HCT116 (cell line): ENCODE results near the gene AGBL1. TPM values are rescaled to one million over a fixed set of nuclear protein-coding genes. Genes with fewer than 3 reads are reported as not detected.

Experiments used
- ATAC-seq: fragments of 200-7000 bp; cut with Tn5 transposase; 2 replicates; pipeline ENCODE4 v1.9.1; 2020; ENCODE audit warnings: mild to moderate bottlenecking, moderate library complexity
- BruUV-seq: library from RNA; stranded (reverse); fragments of 400-500 nt; replicated peaks from 2 replicates; lab custom pipeline; 2021; lab: Mats Ljungman, UMichigan
- CTCF ChIA-PET: fragments of 300-600 bp; sonication (Branson Sonifier 250); formaldehyde crosslinking; loops from one replicate; lab custom pipeline; 2021; ENCODE audit warnings: antibody characterized with exemption; lab: Charles Lee
- POLR2A ChIA-PET: fragments of 300-600, 350-600 bp; sonication (Branson Sonifier 250); formaldehyde crosslinking; loops from one replicate; lab custom pipeline; 2021; ENCODE audit warnings: antibody characterized with exemption; lab: Charles Lee
- RAD21 ChIA-PET, 2 experiments: fragments of 300-600 bp; sonication (Branson Sonifier 250); formaldehyde crosslinking; loops; one replicate each; lab custom pipeline; 2023; ENCODE audit warnings: low total read pairs in 2 of 2; ENCODE audit not compliant: uncharacterized antibody in 2 of 2, unreplicated experiment in 2 of 2, low non-redundant PET in 1 of 2; lab: Charles Lee
- DNase-seq: peaks from one replicate; pipeline ENCODE4 v3.0.0-alpha.2; 2010; ENCODE audit warnings: low read depth, low spot score
- H2AFZ ChIP-seq: fragments of 200-600 bp; shearing (Covaris generic), sonication (generic); 2 replicates; pipeline ENCODE4 v1.6.1; 2017; ENCODE audit warnings: low read depth, mixed run types, mixed read lengths, antibody characterized with exemption, low read length; ENCODE audit not compliant: poor library complexity, severe bottlenecking
- H3K27ac ChIP-seq: 2 replicates; pipeline ENCODE4 v1.5.1; 2012; ENCODE audit warnings: low read depth, low read length
- H3K27me3 ChIP-seq: fragments of 200-600 bp; sonication (generic); 2 replicates; pipeline ENCODE4 v1.6.1; 2016; ENCODE audit warnings: mixed run types, low read length, mixed read lengths; ENCODE audit not compliant: insufficient read depth
- H3K36me3 ChIP-seq, 2 experiments: fragments of 200-500 bp in 1 of 2; fragments of 200-600 bp in 1 of 2; sonication (Bioruptor generic) in 1 of 2; sonication (generic) in 1 of 2; 2 replicates each; pipeline versions ENCODE4 v1.5.1 to v1.6.1; 2014 to 2016; ENCODE audit warnings: low read length in 2 of 2, inconsistent platforms in 1 of 2, mixed read lengths in 1 of 2, mixed run types in 1 of 2; ENCODE audit not compliant: insufficient read depth in 2 of 2, control insufficient read depth in 1 of 2
- H3K4me1 ChIP-seq, 2 experiments: fragments of 200-600 bp in 1 of 2; sonication (generic) in 1 of 2; 2 replicates each; pipeline versions ENCODE4 v1.5.1 to v1.6.1; 2012 to 2017; ENCODE audit warnings: low read length in 2 of 2, inconsistent platforms in 1 of 2, mild to moderate bottlenecking in 1 of 2, mixed read lengths in 1 of 2, mixed run types in 1 of 2, moderate library complexity in 1 of 2; ENCODE audit not compliant: insufficient read depth in 2 of 2, control insufficient read depth in 1 of 2
- H3K4me2 ChIP-seq: fragments of 200-600 bp; sonication (generic); 2 replicates; pipeline ENCODE4 v1.6.1; 2017; ENCODE audit warnings: mixed run types, low read length, mixed read lengths
- H3K4me3 ChIP-seq, 2 experiments: fragments of 200-600 bp in 1 of 2; sonication (generic) in 1 of 2; replicated peaks in 1 of 2; 2 replicates each; pipeline ENCODE4 v1.5.1; 2011 to 2016; ENCODE audit warnings: low read length in 2 of 2, control low read depth in 1 of 2, low read depth in 1 of 2, mild to moderate bottlenecking in 1 of 2, mixed read lengths in 1 of 2, mixed run types in 1 of 2
- H3K79me2 ChIP-seq: fragments of 200-600 bp; sonication (generic); 2 replicates; pipeline ENCODE4 v1.6.1; 2017; ENCODE audit warnings: mild to moderate bottlenecking, mixed run types, low read length, moderate library complexity, mixed read lengths; ENCODE audit not compliant: insufficient read depth
- H3K9ac ChIP-seq: fragments of 200-600 bp; sonication (generic); 2 replicates; pipeline ENCODE4 v1.6.1; 2016; ENCODE audit warnings: low read length, mixed read lengths
- H3K9me2 ChIP-seq: fragments of 200-600 bp; sonication (generic), shearing (Covaris generic); 2 replicates; pipeline ENCODE4 v1.6.1; 2017; ENCODE audit warnings: mixed run types, mild to moderate bottlenecking, moderate library complexity; ENCODE audit not compliant: insufficient read depth
- H3K9me3 ChIP-seq, 2 experiments: fragments of 200-500 bp in 1 of 2; fragments of 200-600 bp in 1 of 2; sonication (Bioruptor generic) in 1 of 2; sonication (generic) in 1 of 2; 2 replicates each; pipeline ENCODE4 v1.6.1; 2014 to 2017; ENCODE audit warnings: low read length in 2 of 2, mixed read lengths in 2 of 2, inconsistent platforms in 1 of 2, low read depth in 1 of 2, mild to moderate bottlenecking in 1 of 2, mixed run types in 1 of 2, moderate library complexity in 1 of 2; ENCODE audit not compliant: control insufficient read depth in 1 of 2, insufficient read depth in 1 of 2
- H4K20me1 ChIP-seq: fragments of 200-600 bp; sonication (generic), shearing (Covaris generic); 2 replicates; pipeline ENCODE4 v1.6.1; 2017; ENCODE audit warnings: mixed run types, mild to moderate bottlenecking, moderate library complexity; ENCODE audit not compliant: insufficient read depth
- CBX3 ChIP-seq: IDR thresholded peaks from 2 replicates; pipeline ENCODE4 v1.6.1; 2012; ENCODE audit warnings: low read depth
- EGR1 ChIP-seq: IDR thresholded peaks from 2 replicates; pipeline ENCODE4 v1.6.1; 2012; ENCODE audit warnings: low read depth
- ELF1 ChIP-seq: IDR thresholded peaks from 2 replicates; pipeline ENCODE4 v1.6.1; 2012; ENCODE audit warnings: low read depth, borderline replicate concordance
- POLR2A ChIP-seq: IDR thresholded peaks from 2 replicates; pipeline ENCODE4 v1.7.0; 2011; ENCODE audit warnings: borderline replicate concordance; ENCODE audit not compliant: insufficient read depth, insufficient read length; ENCODE audit errors: extremely low read depth
- SP1 ChIP-seq: IDR thresholded peaks from 2 replicates; pipeline ENCODE4 v1.6.1; 2012; ENCODE audit warnings: low read depth
- SRF ChIP-seq: IDR thresholded peaks from 2 replicates; pipeline ENCODE4 v1.6.1; 2012; ENCODE audit warnings: low read depth
- ZNF274 ChIP-seq: fragments of 200-500 bp; sonication (Bioruptor generic); IDR thresholded peaks from 2 replicates; pipeline ENCODE4 v1.6.1; 2014; ENCODE audit warnings: mild to moderate bottlenecking, low read depth, low read length, inconsistent platforms
- intact Hi-C: fragments of 100-400 bp; cut with micrococcal nuclease; formaldehyde crosslinking; loops from 2 replicates; pipeline ENCODE4 v1.10.0; 2022
- total RNA-seq: library from RNA; stranded (reverse); gene quantifications from one replicate; pipeline ENCODE4 v1.2.1, GENCODE V29; 2021; ENCODE audit not compliant: unreplicated experiment
- TF ChIP-seq, protein P1 (sequence below), 3 experiments: fragments of 200-600 bp in 1 of 3; sonication (generic) in 1 of 3; IDR thresholded peaks in 2 of 3; conservative IDR thresholded peaks in 1 of 3; 2 replicates each; pipeline ENCODE4 v1.5.1; 2012 to 2017; ENCODE audit warnings: low read depth in 2 of 3, low read length in 2 of 3, antibody characterized with exemption in 1 of 3, borderline replicate concordance in 1 of 3, control low read depth in 1 of 3, mild to moderate bottlenecking in 1 of 3, mixed read lengths in 1 of 3, mixed run types in 1 of 3, moderate library complexity in 1 of 3; ENCODE audit not compliant: insufficient read depth in 1 of 3

Gene AGBL1
- total RNA-seq, 1 experiment from 2014 or later = not detected

DNA sequence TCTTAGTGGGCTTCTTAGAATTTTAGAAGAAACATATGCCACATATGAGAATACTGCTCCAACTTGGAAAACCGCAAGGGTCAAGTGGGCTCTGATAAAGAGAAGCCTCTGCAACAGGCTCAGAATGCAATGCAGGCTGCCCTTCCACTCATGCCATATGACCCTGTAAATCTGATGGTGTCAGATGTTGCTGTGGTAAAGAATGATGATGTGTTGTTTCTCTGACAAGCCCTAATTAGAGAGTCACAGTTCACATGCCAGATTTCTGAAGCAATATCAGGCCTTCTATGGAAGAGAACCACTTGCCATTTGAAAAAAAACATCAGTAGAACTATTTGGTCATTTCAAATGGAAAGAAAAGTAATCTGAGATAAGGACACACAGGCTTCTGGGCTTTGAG is 749.6 kb downstream of the AGBL1 start (continued):
- no peak for TF ChIP-seq ZNF274
- no peak for TF ChIP-seq POLR2A

DNA sequence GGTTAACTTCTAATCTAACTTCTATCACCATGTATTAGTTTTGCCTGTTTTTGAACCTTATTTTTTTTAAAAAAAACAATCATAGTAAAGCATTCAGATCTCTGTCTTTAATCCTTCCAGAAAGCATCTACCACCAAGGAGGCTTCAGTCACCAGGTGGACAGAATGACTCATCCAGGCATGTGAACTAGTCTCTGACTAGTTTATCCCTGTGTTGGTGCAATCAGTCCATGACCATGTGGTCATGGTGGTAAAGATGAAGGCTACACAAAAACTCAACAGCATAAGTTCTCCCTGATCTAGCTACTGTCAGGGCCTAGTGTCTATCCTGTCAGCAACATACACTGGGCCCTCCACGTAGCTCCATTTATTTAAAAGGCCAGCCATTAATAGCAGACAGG is 750.6 kb downstream of the AGBL1 start:
- peaks cover 8 to 14% of the 10 kb centered on the region in 2 experiments; a peak in 1 of 4 replicates for H3K9me3 ChIP-seq

More for the DNA sequence above, 750.6 kb downstream of the AGBL1 start:
- CTCF ChIA-PET = no interaction called here
- Histone ChIP-seq H4K20me1 (no peaks in the 10 kb centered on the region), H3K4me3 (no peak overlapping the region), H3K9ac (no peak overlapping the region), H3K79me2 (no peaks in the 10 kb centered on the region), H2AFZ (no peak overlapping the region), H3K9me2 (no peaks in the 10 kb centered on the region), H3K27ac (no peak overlapping the region), H3K4me2 (no peak overlapping the region), H3K36me3 (no peaks in the 10 kb centered on the region), H3K4me1 (no peaks in the 10 kb centered on the region), H3K27me3 (no peaks in the 10 kb centered on the region)
- RAD21 ChIA-PET = no interaction called here
- TF ChIP-seq, protein P1, sequence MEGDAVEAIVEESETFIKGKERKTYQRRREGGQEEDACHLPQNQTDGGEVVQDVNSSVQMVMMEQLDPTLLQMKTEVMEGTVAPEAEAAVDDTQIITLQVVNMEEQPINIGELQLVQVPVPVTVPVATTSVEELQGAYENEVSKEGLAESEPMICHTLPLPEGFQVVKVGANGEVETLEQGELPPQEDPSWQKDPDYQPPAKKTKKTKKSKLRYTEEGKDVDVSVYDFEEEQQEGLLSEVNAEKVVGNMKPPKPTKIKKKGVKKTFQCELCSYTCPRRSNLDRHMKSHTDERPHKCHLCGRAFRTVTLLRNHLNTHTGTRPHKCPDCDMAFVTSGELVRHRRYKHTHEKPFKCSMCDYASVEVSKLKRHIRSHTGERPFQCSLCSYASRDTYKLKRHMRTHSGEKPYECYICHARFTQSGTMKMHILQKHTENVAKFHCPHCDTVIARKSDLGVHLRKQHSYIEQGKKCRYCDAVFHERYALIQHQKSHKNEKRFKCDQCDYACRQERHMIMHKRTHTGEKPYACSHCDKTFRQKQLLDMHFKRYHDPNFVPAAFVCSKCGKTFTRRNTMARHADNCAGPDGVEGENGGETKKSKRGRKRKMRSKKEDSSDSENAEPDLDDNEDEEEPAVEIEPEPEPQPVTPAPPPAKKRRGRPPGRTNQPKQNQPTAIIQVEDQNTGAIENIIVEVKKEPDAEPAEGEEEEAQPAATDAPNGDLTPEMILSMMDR (IDR thresholded peaks at IDR 0.05 in 2 of 3, conservative IDR thresholded peaks at IDR 0.05 in 1 of 3; ENCODE audit: borderline replicate concordance in 1 of 3, insufficient read depth in 1 of 3, low read depth in 2 of 3, low read length in 2 of 3) = no peak
- TF ChIP-seq CBX3 (no peak), ZNF274 (no peak), SP1 (no peak), SRF (no peak), ELF1 (no peak), EGR1 (no peak)
- DNase-seq = no peak
- no TSS peak for BruUV-seq
- intact Hi-C loops = no loop called here
- POLR2A ChIA-PET = no interaction called here
- no peak for ATAC-seq
